Panc1 (cell line): Measurements from ENCODE around the gene NMB. TPM values are rescaled to one million over a fixed set of nuclear protein-coding genes. Genes with fewer than 3 reads are reported as not detected.

Experiments used
- ATAC-seq: fragments of 200-7000 bp; cut with Tn5 transposase; 2 replicates; pipeline ENCODE4 v1.9.1; 2020; ENCODE audit warnings: mild to moderate bottlenecking, moderate library complexity
- BruUV-seq: library from RNA; stranded (reverse); fragments of 400-500 nt; replicated peaks from 2 replicates; lab custom pipeline; 2021; lab: Mats Ljungman, UMichigan
- CTCF ChIA-PET: fragments of 300-600 bp; sonication (Branson Sonifier 250); formaldehyde crosslinking; loops from one replicate; lab custom pipeline; 2022; ENCODE audit warnings: antibody characterized with exemption; lab: Charles Lee
- POLR2A ChIA-PET: fragments of 300-600 bp; sonication (Branson Sonifier 250); formaldehyde crosslinking; loops from one replicate; lab custom pipeline; 2022; ENCODE audit warnings: antibody characterized with exemption; lab: Charles Lee
- DNase-seq: peaks from one replicate; pipeline ENCODE4 v3.0.0-alpha.2; 2010; ENCODE audit warnings: low read depth, low spot score
- H3K27ac ChIP-seq: 2 replicates; pipeline ENCODE4 v1.5.1; 2011; ENCODE audit warnings: mild to moderate bottlenecking, low read length, inconsistent platforms
- H3K27me3 ChIP-seq: fragments of 200-500 bp; sonication (Bioruptor generic); 2 replicates; pipeline ENCODE4 v1.6.0; 2014; ENCODE audit warnings: low read length, inconsistent platforms; ENCODE audit not compliant: control insufficient read depth, insufficient read depth
- H3K36me3 ChIP-seq: fragments of 200-500 bp; sonication (Bioruptor generic); 2 replicates; pipeline ENCODE4 v1.5.1; 2014; ENCODE audit warnings: inconsistent platforms, mild to moderate bottlenecking, low read length, moderate library complexity; ENCODE audit not compliant: control insufficient read depth, insufficient read depth
- H3K4me1 ChIP-seq: 2 replicates; pipeline ENCODE4 v1.5.1; 2011; ENCODE audit warnings: inconsistent platforms, mild to moderate bottlenecking, low read length, moderate library complexity; ENCODE audit not compliant: control insufficient read depth, insufficient read depth
- H3K4me3 ChIP-seq, 2 experiments: 2 replicates each; pipeline ENCODE4 v1.5.1; 2011 to 2012; ENCODE audit warnings: low read depth in 2 of 2, low read length in 2 of 2, mild to moderate bottlenecking in 2 of 2, inconsistent platforms in 1 of 2, moderate library complexity in 1 of 2
- H3K9me3 ChIP-seq: fragments of 200-500 bp; sonication (Bioruptor generic); 2 replicates; pipeline ENCODE4 v1.5.1; 2014; ENCODE audit warnings: low read depth, mild to moderate bottlenecking, inconsistent platforms, low read length, moderate library complexity; ENCODE audit not compliant: control insufficient read depth, insufficient read depth
- POLR2AphosphoS5 ChIP-seq: IDR thresholded peaks from 2 replicates; pipeline ENCODE4 v1.6.1; 2012; ENCODE audit warnings: mild to moderate bottlenecking, low read depth, low read length, moderate library complexity
- SIN3A ChIP-seq: IDR thresholded peaks from 2 replicates; pipeline ENCODE4 v1.6.1; 2012; ENCODE audit warnings: low read depth, mild to moderate bottlenecking, low read length, moderate library complexity, borderline replicate concordance; ENCODE audit not compliant: insufficient read depth
- TCF7L2 ChIP-seq: IDR thresholded peaks from 2 replicates; pipeline ENCODE4 v1.6.1; 2011; ENCODE audit warnings: mild to moderate bottlenecking, low read depth, low read length, inconsistent platforms
- in situ Hi-C: cut with HindIII; loops from 2 replicates; pipeline ENCODE4 v1.10.0; 2016; ENCODE audit warnings: low sequenced_read_pairs, low pct_unique_long_range_greater_than_20kb
- intact Hi-C: fragments of 100-400 bp; cut with micrococcal nuclease; formaldehyde crosslinking; loops from one replicate; pipeline ENCODE4 v1.10.0; 2022; ENCODE audit not compliant: unreplicated experiment
- total RNA-seq: library from RNA; stranded (reverse); gene quantifications from one replicate; pipeline ENCODE4 v1.2.1, GENCODE V29; 2021; ENCODE audit not compliant: unreplicated experiment
- TF ChIP-seq, protein P1 (sequence below), 2 experiments: IDR thresholded peaks; 2 replicates each; pipeline ENCODE4 v1.6.1; 2011 to 2012; ENCODE audit warnings: low read depth in 2 of 2, control low read depth in 1 of 2, low read length in 1 of 2, mild to moderate bottlenecking in 1 of 2, moderate library complexity in 1 of 2; ENCODE audit not compliant: insufficient read depth in 1 of 2
- TF ChIP-seq, protein P2 (sequence below): fragments of 450-650 bp; IDR thresholded peaks from 2 replicates; pipeline ENCODE4 v1.5.1; 2017; ENCODE audit warnings: mild to moderate bottlenecking

Gene NMB
- total RNA-seq, 1 experiment from 2014 or later: 9.5 TPM

DNA sequence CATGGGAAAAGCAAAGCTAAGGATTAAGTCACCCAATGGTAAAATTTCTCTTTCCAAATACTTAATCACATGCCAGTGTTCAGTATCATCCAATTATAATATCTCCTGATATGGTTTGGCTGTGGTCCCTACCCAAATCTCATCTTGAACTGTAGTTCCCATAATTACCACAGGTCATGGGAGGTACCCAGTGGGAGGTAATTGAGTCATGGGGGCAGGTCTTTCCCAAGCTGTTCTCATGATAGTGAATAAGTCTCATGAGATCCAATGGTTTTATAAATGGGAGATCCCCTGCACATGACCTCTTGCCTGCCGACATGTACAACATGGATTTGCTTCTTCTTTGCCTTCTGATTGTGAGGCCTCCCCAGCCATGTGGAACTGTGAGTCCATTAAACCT is 26.1 kb upstream of the NMB start:
- no peaks in the 10 kb centered on the region for H3K9me3 ChIP-seq
- intact Hi-C loops (no loop called here), in situ Hi-C loops (no loop called here)
- TF ChIP-seq, protein P1, sequence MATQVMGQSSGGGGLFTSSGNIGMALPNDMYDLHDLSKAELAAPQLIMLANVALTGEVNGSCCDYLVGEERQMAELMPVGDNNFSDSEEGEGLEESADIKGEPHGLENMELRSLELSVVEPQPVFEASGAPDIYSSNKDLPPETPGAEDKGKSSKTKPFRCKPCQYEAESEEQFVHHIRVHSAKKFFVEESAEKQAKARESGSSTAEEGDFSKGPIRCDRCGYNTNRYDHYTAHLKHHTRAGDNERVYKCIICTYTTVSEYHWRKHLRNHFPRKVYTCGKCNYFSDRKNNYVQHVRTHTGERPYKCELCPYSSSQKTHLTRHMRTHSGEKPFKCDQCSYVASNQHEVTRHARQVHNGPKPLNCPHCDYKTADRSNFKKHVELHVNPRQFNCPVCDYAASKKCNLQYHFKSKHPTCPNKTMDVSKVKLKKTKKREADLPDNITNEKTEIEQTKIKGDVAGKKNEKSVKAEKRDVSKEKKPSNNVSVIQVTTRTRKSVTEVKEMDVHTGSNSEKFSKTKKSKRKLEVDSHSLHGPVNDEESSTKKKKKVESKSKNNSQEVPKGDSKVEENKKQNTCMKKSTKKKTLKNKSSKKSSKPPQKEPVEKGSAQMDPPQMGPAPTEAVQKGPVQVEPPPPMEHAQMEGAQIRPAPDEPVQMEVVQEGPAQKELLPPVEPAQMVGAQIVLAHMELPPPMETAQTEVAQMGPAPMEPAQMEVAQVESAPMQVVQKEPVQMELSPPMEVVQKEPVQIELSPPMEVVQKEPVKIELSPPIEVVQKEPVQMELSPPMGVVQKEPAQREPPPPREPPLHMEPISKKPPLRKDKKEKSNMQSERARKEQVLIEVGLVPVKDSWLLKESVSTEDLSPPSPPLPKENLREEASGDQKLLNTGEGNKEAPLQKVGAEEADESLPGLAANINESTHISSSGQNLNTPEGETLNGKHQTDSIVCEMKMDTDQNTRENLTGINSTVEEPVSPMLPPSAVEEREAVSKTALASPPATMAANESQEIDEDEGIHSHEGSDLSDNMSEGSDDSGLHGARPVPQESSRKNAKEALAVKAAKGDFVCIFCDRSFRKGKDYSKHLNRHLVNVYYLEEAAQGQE (IDR thresholded peaks at IDR 0.05; ENCODE audit: insufficient read depth in 1 of 2, low read depth in 2 of 2, low read length in 1 of 2): no peak
- TF ChIP-seq TCF7L2 (no peak), SIN3A (no peak)
- TF ChIP-seq, protein P2, sequence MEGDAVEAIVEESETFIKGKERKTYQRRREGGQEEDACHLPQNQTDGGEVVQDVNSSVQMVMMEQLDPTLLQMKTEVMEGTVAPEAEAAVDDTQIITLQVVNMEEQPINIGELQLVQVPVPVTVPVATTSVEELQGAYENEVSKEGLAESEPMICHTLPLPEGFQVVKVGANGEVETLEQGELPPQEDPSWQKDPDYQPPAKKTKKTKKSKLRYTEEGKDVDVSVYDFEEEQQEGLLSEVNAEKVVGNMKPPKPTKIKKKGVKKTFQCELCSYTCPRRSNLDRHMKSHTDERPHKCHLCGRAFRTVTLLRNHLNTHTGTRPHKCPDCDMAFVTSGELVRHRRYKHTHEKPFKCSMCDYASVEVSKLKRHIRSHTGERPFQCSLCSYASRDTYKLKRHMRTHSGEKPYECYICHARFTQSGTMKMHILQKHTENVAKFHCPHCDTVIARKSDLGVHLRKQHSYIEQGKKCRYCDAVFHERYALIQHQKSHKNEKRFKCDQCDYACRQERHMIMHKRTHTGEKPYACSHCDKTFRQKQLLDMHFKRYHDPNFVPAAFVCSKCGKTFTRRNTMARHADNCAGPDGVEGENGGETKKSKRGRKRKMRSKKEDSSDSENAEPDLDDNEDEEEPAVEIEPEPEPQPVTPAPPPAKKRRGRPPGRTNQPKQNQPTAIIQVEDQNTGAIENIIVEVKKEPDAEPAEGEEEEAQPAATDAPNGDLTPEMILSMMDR: no peak
- H3K27ac ChIP-seq: no peak overlapping the region
- no peak for ATAC-seq
- no peak for DNase-seq
- no peak overlapping the region for H3K4me3 ChIP-seq
- CTCF ChIA-PET: no interaction called here
- H3K4me1 ChIP-seq: no peaks in the 10 kb centered on the region
- POLR2A ChIA-PET: no interaction called here
- BruUV-seq: no TSS peak
- no peaks in the 10 kb centered on the region for H3K27me3 ChIP-seq
- H3K36me3 ChIP-seq: peaks cover 11% of the 10 kb centered on the region; the same call in 1 of the 2 replicates

DNA sequence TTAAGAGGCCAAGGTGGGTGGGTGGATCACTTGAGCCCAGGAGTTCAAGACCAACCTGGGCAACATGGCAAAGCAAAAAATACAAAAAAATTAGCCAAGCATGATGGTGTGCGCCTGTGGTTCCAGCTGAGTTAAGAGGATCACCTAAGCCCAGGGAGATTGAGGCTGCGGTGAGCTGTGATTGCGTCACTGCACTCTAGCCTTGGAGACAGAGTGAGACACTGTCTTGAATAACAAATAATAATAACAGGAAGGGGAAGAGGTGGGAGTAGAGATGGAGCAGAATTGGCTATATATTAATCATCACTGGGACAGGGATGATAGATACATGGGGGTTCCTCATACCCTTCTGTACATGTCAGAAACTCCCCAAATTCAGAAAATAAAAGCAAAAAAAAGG is 23.8 kb upstream of the NMB start:
- CTCF ChIA-PET: no interaction called here

More for the DNA sequence above, 23.8 kb upstream of the NMB start:
- TF ChIP-seq TCF7L2 (no peak), POLR2AphosphoS5 (no peak), SIN3A (no peak)
- TF ChIP-seq, protein P2: no peak
- TF ChIP-seq, protein P1 (IDR thresholded peaks at IDR 0.05; ENCODE audit: insufficient read depth in 1 of 2, low read depth in 2 of 2, low read length in 1 of 2): no peak
- ATAC-seq (no peak), DNase-seq (no peak)
- Histone ChIP-seq H3K27ac (no peak overlapping the region), H3K36me3 (peaks cover 3% of the 10 kb centered on the region; the same call in 1 of the 2 replicates), H3K4me3 (no peak overlapping the region), H3K27me3 (no peaks in the 10 kb centered on the region), H3K9me3 (no peaks in the 10 kb centered on the region), H3K4me1 (no peaks in the 10 kb centered on the region)
- intact Hi-C loops (no loop called here), in situ Hi-C loops (no loop called here)
- BruUV-seq: no TSS peak
- POLR2A ChIA-PET: interaction anchor here (0.6 kb wide), 1 partner anchor 10 kb away, joined by 5 read pairs; no protein-coding TSS in a partner anchor
